ENCODE data around the gene CIAO2B. TPM values are rescaled to one million over a fixed set of nuclear protein-coding genes. Genes with fewer than 3 reads are reported as not detected.

CIAO2B gene
- total and polyA plus RNA-seq, 3 donors from 2014 or later: 113 to 179 (median 145) TPM

DNA sequence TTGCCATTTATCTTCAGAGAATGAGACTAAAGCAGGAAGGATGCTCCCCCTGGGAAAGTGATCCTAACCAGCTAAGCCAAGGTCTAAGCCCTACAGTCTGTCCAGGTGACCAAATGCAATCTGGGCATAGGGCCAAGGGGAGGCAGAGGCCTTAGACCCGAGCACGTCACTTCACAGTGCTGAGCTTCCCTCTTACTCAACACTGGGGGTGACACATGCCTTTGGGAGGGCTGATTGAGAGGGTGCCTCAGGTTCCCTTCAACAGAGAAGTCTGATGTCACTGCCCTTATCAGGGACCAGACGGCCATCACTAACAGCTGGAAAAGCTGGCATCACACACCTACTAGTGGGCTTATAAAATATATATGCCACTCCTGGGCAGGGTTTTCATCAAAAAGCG is 4.0 kb downstream of the CIAO2B start:
- no peak overlapping the region for H3K4me3 ChIP-seq
- no peak overlapping the region for H3K27ac ChIP-seq
- WGBS, 2 donors: 57 to 62% methylated on average over 4 of the region's 4 CpGs
- intact Hi-C loops (cut with DNase I; ENCODE audit: low total_unique reads): no loop called here
- H3K27me3 ChIP-seq: no peaks in the 10 kb centered on the region
- TF ChIP-seq POLR2A (IDR thresholded peaks at IDR 0.05): no peak
- TF ChIP-seq, protein P1, sequence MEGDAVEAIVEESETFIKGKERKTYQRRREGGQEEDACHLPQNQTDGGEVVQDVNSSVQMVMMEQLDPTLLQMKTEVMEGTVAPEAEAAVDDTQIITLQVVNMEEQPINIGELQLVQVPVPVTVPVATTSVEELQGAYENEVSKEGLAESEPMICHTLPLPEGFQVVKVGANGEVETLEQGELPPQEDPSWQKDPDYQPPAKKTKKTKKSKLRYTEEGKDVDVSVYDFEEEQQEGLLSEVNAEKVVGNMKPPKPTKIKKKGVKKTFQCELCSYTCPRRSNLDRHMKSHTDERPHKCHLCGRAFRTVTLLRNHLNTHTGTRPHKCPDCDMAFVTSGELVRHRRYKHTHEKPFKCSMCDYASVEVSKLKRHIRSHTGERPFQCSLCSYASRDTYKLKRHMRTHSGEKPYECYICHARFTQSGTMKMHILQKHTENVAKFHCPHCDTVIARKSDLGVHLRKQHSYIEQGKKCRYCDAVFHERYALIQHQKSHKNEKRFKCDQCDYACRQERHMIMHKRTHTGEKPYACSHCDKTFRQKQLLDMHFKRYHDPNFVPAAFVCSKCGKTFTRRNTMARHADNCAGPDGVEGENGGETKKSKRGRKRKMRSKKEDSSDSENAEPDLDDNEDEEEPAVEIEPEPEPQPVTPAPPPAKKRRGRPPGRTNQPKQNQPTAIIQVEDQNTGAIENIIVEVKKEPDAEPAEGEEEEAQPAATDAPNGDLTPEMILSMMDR (IDR thresholded peaks at IDR 0.05): no peak
- H3K36me3 ChIP-seq (ENCODE audit: low read depth, missing control alignments): no peaks in the 10 kb centered on the region
- peaks cover 22% of the 10 kb centered on the region for H3K4me1 ChIP-seq
- DNase-seq: no peak
- H3K9me3 ChIP-seq: no peaks in the 10 kb centered on the region

DNA sequence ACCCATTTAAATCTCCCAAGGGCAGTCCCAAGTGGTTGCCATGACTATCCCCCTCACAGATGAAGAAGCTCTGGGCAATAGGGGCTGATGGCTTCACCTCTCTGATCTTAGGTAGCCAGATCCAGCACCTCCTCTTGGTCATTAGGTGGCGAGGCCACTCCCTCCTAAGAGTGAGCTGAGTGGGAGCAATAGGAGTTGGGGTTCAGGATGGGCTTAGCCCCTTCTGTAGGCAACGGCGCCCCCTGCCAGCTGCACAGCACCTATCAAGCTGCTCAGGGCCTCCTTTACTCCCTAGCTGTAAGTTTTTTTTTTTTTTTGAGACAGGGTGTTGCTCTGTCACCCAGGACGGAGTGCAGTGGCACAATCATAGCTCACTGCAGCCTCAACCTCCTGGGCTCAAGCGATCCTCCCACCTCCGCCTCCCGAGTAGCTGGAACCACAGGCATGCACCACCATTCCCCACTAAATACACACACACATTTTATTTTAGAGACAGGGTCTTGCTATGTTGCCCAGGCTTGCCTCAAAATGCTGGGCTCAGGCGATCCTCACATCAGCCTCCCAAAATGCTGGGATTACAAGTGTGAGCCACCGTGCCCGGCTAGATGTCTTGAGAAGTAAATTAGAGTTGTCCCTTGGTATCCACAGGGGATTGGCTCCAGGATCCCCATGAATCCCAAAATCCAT is 5.4 kb downstream of the CIAO2B start:
- TF ChIP-seq, protein P1 (IDR thresholded peaks at IDR 0.05): peak in 1 of 3 experiments; percentile 18
- TF ChIP-seq POLR2A (IDR thresholded peaks at IDR 0.05): no peak
- Histone ChIP-seq H3K9me3 (no peaks in the 10 kb centered on the region), H3K4me3 (no peak overlapping the region), H3K4me1 (peaks cover 21% of the 10 kb centered on the region), H3K36me3 (ENCODE audit: low read depth, missing control alignments) (no peaks in the 10 kb centered on the region), H3K27me3 (no peaks in the 10 kb centered on the region), H3K27ac (no peak overlapping the region)
- 84 to 89% methylated on average over 10 of the region's 10 CpGs for WGBS, 2 donors
- peak; percentile 50 for DNase-seq
- intact Hi-C loops (cut with DNase I; ENCODE audit: low total_unique reads): no loop called here

DNA sequence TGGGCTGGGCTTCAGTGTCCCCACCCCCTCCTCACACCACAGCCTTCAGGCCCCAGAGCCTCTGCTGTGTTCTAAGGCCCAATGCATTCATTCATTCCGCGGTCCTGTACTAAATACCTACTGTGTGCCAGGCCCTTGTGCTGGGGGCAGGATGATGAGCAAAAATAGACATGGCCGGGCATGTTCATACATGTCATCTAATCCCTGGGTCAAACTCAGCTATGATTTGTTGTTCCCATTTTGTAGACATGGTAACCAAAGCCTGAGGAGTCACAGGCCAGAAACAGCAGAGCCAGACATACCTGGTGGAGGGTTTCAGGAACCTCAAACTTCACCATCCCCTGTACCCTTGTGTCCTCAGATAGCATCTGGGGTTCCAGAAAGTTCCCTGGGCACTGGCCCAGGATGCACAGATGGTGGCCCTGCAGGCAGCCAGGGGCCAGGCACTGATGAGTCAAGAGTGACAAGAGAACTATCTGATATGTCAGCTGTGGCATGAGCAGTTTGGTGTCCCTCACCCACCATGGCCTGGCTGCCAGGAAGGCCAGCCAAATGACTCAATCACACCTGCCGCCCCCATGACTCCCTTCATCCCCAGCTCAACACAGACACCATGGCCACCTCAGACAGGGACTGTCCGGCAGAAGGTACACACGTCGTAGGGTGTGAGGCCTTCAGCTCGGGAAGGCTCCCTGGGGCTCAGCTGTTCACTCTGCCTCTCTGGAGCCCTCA is 6.1 kb downstream of the CIAO2B start:
- TF ChIP-seq, protein P1 (IDR thresholded peaks at IDR 0.05): no peak
- no peak for TF ChIP-seq POLR2A (IDR thresholded peaks at IDR 0.05)
- H3K9me3 ChIP-seq: no peaks in the 10 kb centered on the region
- no peaks in the 10 kb centered on the region for H3K36me3 ChIP-seq (ENCODE audit: low read depth, missing control alignments)
- H3K27me3 ChIP-seq: no peaks in the 10 kb centered on the region
- no peak overlapping the region for H3K27ac ChIP-seq
- intact Hi-C loops (cut with DNase I; ENCODE audit: low total_unique reads): no loop called here
- peaks cover 22% of the 10 kb centered on the region for H3K4me1 ChIP-seq
- no peak for DNase-seq
- no peak overlapping the region for H3K4me3 ChIP-seq
- 93 to 96% methylated on average over 7 to 8 of the region's 8 CpGs for WGBS, 2 donors

DNA sequence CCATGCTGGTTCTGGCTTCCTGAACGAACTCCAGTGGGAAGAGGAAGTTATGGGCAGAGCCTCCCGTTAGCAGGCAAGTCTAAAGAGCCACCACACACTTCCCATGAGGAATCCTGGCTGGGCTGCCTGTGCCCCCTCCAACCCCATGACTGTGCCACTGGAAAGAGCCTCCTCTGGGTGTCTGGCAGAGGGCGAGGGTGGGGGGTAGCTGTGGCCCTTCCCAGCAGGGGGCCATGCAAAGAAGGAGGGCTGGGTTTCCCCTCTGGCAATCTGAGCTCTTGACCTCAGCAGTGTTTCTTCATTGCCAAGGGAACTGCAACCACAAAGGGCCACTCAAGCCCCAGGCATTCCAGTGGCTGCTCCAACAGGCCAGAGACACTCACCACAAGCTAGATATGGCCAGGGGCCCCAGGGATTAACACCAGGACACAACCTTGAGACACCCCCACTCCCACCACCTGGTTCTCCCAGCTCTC is 7.2 kb downstream of the CIAO2B start:
- Histone ChIP-seq H3K36me3 (ENCODE audit: low read depth, missing control alignments) (no peaks in the 10 kb centered on the region), H3K9me3 (no peaks in the 10 kb centered on the region), H3K27ac (no peak overlapping the region), H3K4me1 (peaks cover 22% of the 10 kb centered on the region), H3K27me3 (no peaks in the 10 kb centered on the region), H3K4me3 (no peak overlapping the region)
- intact Hi-C loops (cut with DNase I; ENCODE audit: low total_unique reads): no loop called here
- TF ChIP-seq, protein P1 (IDR thresholded peaks at IDR 0.05): no peak
- no peak for TF ChIP-seq POLR2A (IDR thresholded peaks at IDR 0.05)
- WGBS, 2 donors: 67% methylated on average over 3 of the region's 3 CpGs; no CpG with 5 or more reads in 1 of the 2 donors
- no peak for DNase-seq

Data from testis (tissue), 3 donors.